ENCODE data around the gene EEFSEC. TPM values are rescaled to one million over a fixed set of nuclear protein-coding genes. Genes with fewer than 3 reads are reported as not detected.

EEFSEC gene
- total RNA-seq, 1 experiment from 2014 or later, result 15.4 TPM

DNA sequence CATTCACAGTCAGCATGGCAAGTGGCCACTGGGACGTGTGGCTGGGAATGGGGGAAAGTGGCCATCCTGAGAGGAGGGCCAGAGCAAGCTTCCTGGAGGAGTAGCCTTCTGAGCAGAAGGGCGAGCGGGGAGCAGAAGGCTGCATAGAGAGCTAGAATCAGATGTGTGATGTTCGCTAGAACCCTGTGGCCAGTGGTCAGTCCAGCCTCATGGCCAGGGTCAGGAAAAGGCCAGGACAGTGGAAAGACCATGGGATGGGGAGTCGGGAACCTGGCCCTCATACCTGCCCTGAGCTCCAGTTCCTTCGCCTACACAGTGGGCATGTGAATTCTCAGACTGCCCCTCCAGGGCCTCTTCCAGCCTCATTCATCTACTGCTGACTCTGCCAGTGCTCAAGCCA is 211.0 kb downstream of the EEFSEC start:
- H3K4me3 ChIP-seq (ENCODE audit: low read depth in 2 of 2, low read length in 2 of 2), result no peak overlapping the region
- intact Hi-C loops (cut with micrococcal nuclease; ENCODE audit: unreplicated experiment) (no loop called here), in situ Hi-C loops (cut with HindIII; ENCODE audit: low pct_unique_long_range_greater_than_20kb, low sequenced_read_pairs) (no loop called here)
- H3K4me1 ChIP-seq (ENCODE audit: control insufficient read depth, insufficient read depth, low read length), result no peaks in the 10 kb centered on the region; the same call in 1 of the 2 replicates
- H3K9me3 ChIP-seq (ENCODE audit: control insufficient read depth, insufficient read depth, low read depth, low read length), result no peaks in the 10 kb centered on the region
- ChIA-PET POLR2A (no interaction called here), CTCF (no interaction called here)
- H3K36me3 ChIP-seq (ENCODE audit: control insufficient read depth, insufficient read depth, low read length), result no peaks in the 10 kb centered on the region
- ATAC-seq, result no peak
- no peaks in the 10 kb centered on the region for H3K27me3 ChIP-seq (ENCODE audit: control insufficient read depth, insufficient read depth, low read length)
- TF ChIP-seq TCF7L2 (IDR thresholded peaks at IDR 0.05; ENCODE audit: low read depth, low read length) (no peak), CTCF (IDR thresholded peaks at IDR 0.05) (no peak), SIN3A (IDR thresholded peaks at IDR 0.05; ENCODE audit: borderline replicate concordance, insufficient read depth, low read depth, low read length) (no peak), POLR2AphosphoS5 (IDR thresholded peaks at IDR 0.05; ENCODE audit: low read depth, low read length) (no peak), REST (IDR thresholded peaks at IDR 0.05; ENCODE audit: insufficient read depth in 1 of 2, low read depth in 2 of 2, low read length in 1 of 2) (no peak)
- no TSS peak for BruUV-seq (replicated peaks)
- no peak for DNase-seq (ENCODE audit: low read depth, low spot score)
- no peak overlapping the region for H3K27ac ChIP-seq (ENCODE audit: low read length)

GRCh38 chr3:128364808-128365360 is 211.6 kb downstream of the EEFSEC start:
- no peak for TF ChIP-seq POLR2AphosphoS5 (IDR thresholded peaks at IDR 0.05; ENCODE audit: low read depth, low read length)
- no peak for TF ChIP-seq SIN3A (IDR thresholded peaks at IDR 0.05; ENCODE audit: borderline replicate concordance, insufficient read depth, low read depth, low read length)
- no peak for TF ChIP-seq CTCF (IDR thresholded peaks at IDR 0.05)
- no peak for TF ChIP-seq REST (IDR thresholded peaks at IDR 0.05; ENCODE audit: insufficient read depth in 1 of 2, low read depth in 2 of 2, low read length in 1 of 2)
- TF ChIP-seq TCF7L2 (IDR thresholded peaks at IDR 0.05; ENCODE audit: low read depth, low read length), result no peak
- CTCF ChIA-PET, result no interaction called here
- ATAC-seq (no peak), DNase-seq (ENCODE audit: low read depth, low spot score) (no peak)
- H3K9me3 ChIP-seq (ENCODE audit: control insufficient read depth, insufficient read depth, low read depth, low read length), result no peaks in the 10 kb centered on the region
- POLR2A ChIA-PET, result no interaction called here
- BruUV-seq (replicated peaks), result no TSS peak
- no peaks in the 10 kb centered on the region for H3K27me3 ChIP-seq (ENCODE audit: control insufficient read depth, insufficient read depth, low read length)
- in situ Hi-C loops (cut with HindIII; ENCODE audit: low pct_unique_long_range_greater_than_20kb, low sequenced_read_pairs) (no loop called here), intact Hi-C loops (cut with micrococcal nuclease; ENCODE audit: unreplicated experiment) (no loop called here)
- no peaks in the 10 kb centered on the region for H3K36me3 ChIP-seq (ENCODE audit: control insufficient read depth, insufficient read depth, low read length)
- no peak overlapping the region for H3K27ac ChIP-seq (ENCODE audit: low read length)
- no peaks in the 10 kb centered on the region; the same call in 1 of the 2 replicates for H3K4me1 ChIP-seq (ENCODE audit: control insufficient read depth, insufficient read depth, low read length)
- no peak overlapping the region for H3K4me3 ChIP-seq (ENCODE audit: low read depth in 2 of 2, low read length in 2 of 2)

All from Panc1 (cell line).